Neural progenitor cell (in vitro differentiated cells): ENCODE data around the gene CACNA1B. TPM values are rescaled to one million over a fixed set of nuclear protein-coding genes. Genes with fewer than 3 reads are reported as not detected.

Source experiments
- DNase-seq: peaks from one replicate; pipeline ENCODE4 v3.0.0-alpha.2; 2016; ENCODE audit warnings: low spot score
- H2AFZ ChIP-seq: fragments of 200-600 bp; sonication (generic); replicated peaks from 2 replicates; pipeline ENCODE4 v1.6.1; 2016; ENCODE audit warnings: antibody characterized with exemption
- H3F3A ChIP-seq: fragments of 200-600 bp; sonication (generic); 2 replicates; pipeline ENCODE4 v1.6.1; 2016; ENCODE audit warnings: antibody characterized with exemption, low read depth
- H3K27ac ChIP-seq: fragments of 200-600 bp; sonication (generic); 2 replicates; pipeline ENCODE4 v1.5.1; 2016; ENCODE audit warnings: mild to moderate bottlenecking
- H3K27me3 ChIP-seq: fragments of 200-600 bp; sonication (generic); 2 replicates; pipeline ENCODE4 v1.6.1; 2016; ENCODE audit warnings: mild to moderate bottlenecking, moderate library complexity
- H3K36me3 ChIP-seq: fragments of 200-600 bp; sonication (generic); 2 replicates; pipeline ENCODE4 v1.5.1; 2016
- H3K4me1 ChIP-seq: fragments of 200-600 bp; sonication (generic); 2 replicates; pipeline ENCODE4 v1.6.1; 2016; ENCODE audit warnings: mixed run types
- H3K4me2 ChIP-seq: fragments of 200-600 bp; sonication (generic); 2 replicates; pipeline ENCODE4 v1.6.1; 2016
- H3K4me3 ChIP-seq: fragments of 200-600 bp; sonication (generic); 2 replicates; pipeline ENCODE4 v1.5.1; 2016
- H3K79me2 ChIP-seq: fragments of 200-600 bp; sonication (generic); 2 replicates; pipeline ENCODE4 v1.6.1; 2016; ENCODE audit warnings: low read depth
- H3K9ac ChIP-seq: fragments of 200-600 bp; sonication (generic); 2 replicates; pipeline ENCODE4 v1.6.1; 2016
- H3K9me3 ChIP-seq: fragments of 200-600 bp; sonication (generic); 2 replicates; pipeline ENCODE4 v1.5.1; 2016; ENCODE audit warnings: low read depth
- H4K20me1 ChIP-seq: fragments of 200-600 bp; sonication (generic); 2 replicates; pipeline ENCODE4 v1.6.1; 2016; ENCODE audit warnings: low read depth
- H3K27ac Mint-ChIP-seq: 3 replicates; pipeline ENCODE4 v1.8.0; 2021; ENCODE audit warnings: mixed read lengths
- H3K27me3 Mint-ChIP-seq: 2 replicates; pipeline ENCODE4 v1.8.0; 2022; ENCODE audit warnings: low read depth, mild to moderate bottlenecking, inconsistent platforms, moderate library complexity, mixed read lengths; ENCODE audit not compliant: insufficient read depth
- H3K36me3 Mint-ChIP-seq: 3 replicates; pipeline ENCODE4 v1.8.0; 2021; ENCODE audit warnings: mixed read lengths
- H3K4me1 Mint-ChIP-seq: 3 replicates; pipeline ENCODE4 v1.8.0; 2021; ENCODE audit warnings: mixed read lengths
- H3K4me3 Mint-ChIP-seq: 3 replicates; pipeline ENCODE4 v1.8.0; 2021; ENCODE audit warnings: mild to moderate bottlenecking, moderate library complexity, mixed read lengths
- H3K9me3 Mint-ChIP-seq: 3 replicates; pipeline ENCODE4 v1.8.0; 2020; ENCODE audit warnings: mixed read lengths
- EZH2 ChIP-seq: fragments of 200-600 bp; sonication (generic); IDR thresholded peaks from 2 replicates; pipeline ENCODE4 v1.6.1; 2017; ENCODE audit warnings: antibody characterized with exemption, mild to moderate bottlenecking, moderate library complexity
- EZH2phosphoT487 ChIP-seq: fragments of 200-600 bp; sonication (generic); IDR thresholded peaks from 2 replicates; pipeline ENCODE4 v1.6.1; 2017; ENCODE audit warnings: antibody characterized with exemption
- total RNA-seq: library from RNA; depleted of rRNA; stranded (reverse); fragments of >200 nt; gene quantifications from 2 replicates; pipeline ENCODE4 v1.2.3, GENCODE V29; 2015; ENCODE audit warnings: low replicate concordance
- TF ChIP-seq, protein P1 (sequence below): fragments of 200-600 bp; sonication (generic); IDR thresholded peaks from 2 replicates; pipeline ENCODE4 v1.5.1; 2017; ENCODE audit warnings: antibody characterized with exemption, mild to moderate bottlenecking

The CACNA1B gene
- total RNA-seq, 1 donor from 2014 or later = 0.30 TPM

DNA sequence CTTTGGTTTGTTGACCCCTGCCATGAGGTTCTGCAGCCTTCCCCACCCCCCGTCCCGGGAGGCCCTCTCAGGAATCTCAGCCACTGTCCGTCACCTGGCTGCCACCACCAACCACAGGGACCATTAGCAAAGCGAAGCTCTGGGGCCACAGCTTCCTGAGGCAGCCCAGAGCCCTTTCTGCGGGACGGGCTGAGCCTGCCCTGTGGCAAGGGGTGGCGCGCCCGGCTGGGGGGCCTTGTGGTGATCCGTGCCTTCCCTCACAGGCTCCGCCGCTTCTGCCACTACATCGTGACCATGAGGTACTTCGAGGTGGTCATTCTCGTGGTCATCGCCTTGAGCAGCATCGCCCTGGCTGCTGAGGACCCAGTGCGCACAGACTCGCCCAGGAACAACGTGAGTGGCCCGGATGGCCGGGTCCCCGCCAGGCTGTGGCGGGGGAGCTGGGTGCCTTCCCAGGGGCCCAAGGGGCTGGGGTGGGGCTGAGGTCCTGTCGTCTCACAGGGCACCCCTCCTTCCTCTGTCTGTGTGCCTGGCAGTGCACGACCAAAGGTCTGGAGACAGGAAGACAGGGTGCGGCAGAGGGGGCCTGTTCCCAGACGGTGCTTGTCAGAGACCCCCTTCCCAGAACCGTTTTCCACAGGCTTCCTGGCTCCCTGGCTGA is 169.2 kb downstream of the CACNA1B start:
- Mint-ChIP-seq H3K4me1 (peaks cover 16% of the 10 kb centered on the region), H3K4me3 (no peak overlapping the region), H3K36me3 (no peaks in the 10 kb centered on the region), H3K9me3 (no peaks in the 10 kb centered on the region), H3K27me3 (peaks cover 3% of the 10 kb centered on the region), H3K27ac (no peak overlapping the region)
- Histone ChIP-seq H3K27me3 (no peaks in the 10 kb centered on the region), H3K4me2 (no peak overlapping the region), H3K9me3 (no peaks in the 10 kb centered on the region), H2AFZ (no peak overlapping the region), H3K4me3 (no peak overlapping the region), H3K36me3 (no peaks in the 10 kb centered on the region), H4K20me1 (no peaks in the 10 kb centered on the region), H3K27ac (no peak overlapping the region), H3K79me2 (no peaks in the 10 kb centered on the region), H3K9ac (no peak overlapping the region), H3F3A (no peaks in the 10 kb centered on the region), H3K4me1 (peaks cover 9% of the 10 kb centered on the region)
- no peak for DNase-seq
- TF ChIP-seq EZH2 (no peak), EZH2phosphoT487 (no peak)
- TF ChIP-seq, protein P1, sequence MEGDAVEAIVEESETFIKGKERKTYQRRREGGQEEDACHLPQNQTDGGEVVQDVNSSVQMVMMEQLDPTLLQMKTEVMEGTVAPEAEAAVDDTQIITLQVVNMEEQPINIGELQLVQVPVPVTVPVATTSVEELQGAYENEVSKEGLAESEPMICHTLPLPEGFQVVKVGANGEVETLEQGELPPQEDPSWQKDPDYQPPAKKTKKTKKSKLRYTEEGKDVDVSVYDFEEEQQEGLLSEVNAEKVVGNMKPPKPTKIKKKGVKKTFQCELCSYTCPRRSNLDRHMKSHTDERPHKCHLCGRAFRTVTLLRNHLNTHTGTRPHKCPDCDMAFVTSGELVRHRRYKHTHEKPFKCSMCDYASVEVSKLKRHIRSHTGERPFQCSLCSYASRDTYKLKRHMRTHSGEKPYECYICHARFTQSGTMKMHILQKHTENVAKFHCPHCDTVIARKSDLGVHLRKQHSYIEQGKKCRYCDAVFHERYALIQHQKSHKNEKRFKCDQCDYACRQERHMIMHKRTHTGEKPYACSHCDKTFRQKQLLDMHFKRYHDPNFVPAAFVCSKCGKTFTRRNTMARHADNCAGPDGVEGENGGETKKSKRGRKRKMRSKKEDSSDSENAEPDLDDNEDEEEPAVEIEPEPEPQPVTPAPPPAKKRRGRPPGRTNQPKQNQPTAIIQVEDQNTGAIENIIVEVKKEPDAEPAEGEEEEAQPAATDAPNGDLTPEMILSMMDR = no peak

DNA sequence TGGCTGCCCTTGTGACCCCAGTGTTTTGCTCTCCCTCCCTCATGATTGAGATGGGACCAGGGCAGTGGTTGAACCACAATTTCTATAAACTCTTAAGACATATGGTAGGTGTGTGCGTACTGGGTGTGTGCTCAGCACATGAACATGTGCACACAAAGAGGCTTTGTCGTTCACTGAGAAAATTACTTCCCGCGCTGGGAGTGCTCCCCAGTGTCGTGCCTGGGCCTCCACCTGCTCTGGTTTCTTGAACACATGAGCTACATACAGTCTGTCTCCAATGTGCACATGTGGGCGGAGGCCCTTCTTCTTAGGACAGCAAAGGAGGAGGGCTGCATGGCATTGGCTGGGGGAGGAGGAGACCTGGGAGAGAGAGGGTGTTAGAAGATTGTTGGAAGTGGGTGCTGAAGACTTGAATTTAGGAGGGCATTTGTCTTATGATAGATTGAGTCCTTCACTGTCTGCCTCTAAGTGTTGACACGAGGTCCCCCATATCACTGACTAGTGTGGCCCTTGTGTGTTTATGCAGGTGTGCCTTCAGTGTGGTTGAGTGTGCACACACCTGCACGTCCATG is 170.0 kb downstream of the CACNA1B start:
- Mint-ChIP-seq H3K9me3 (no peaks in the 10 kb centered on the region), H3K27me3 (peaks cover 3% of the 10 kb centered on the region), H3K4me3 (no peak overlapping the region), H3K27ac (no peak overlapping the region), H3K36me3 (no peaks in the 10 kb centered on the region), H3K4me1 (peaks cover 15% of the 10 kb centered on the region)
- Histone ChIP-seq H3K9me3 (no peaks in the 10 kb centered on the region), H3K27me3 (no peaks in the 10 kb centered on the region), H2AFZ (no peak overlapping the region), H3K4me1 (peaks cover 9% of the 10 kb centered on the region), H3K27ac (no peak overlapping the region), H3K4me3 (no peak overlapping the region), H4K20me1 (no peaks in the 10 kb centered on the region), H3K79me2 (no peaks in the 10 kb centered on the region), H3K36me3 (no peaks in the 10 kb centered on the region), H3K9ac (no peak overlapping the region), H3F3A (no peaks in the 10 kb centered on the region), H3K4me2 (no peak overlapping the region)
- DNase-seq = peak; percentile 1
- TF ChIP-seq, protein P1 = no peak

DNA sequence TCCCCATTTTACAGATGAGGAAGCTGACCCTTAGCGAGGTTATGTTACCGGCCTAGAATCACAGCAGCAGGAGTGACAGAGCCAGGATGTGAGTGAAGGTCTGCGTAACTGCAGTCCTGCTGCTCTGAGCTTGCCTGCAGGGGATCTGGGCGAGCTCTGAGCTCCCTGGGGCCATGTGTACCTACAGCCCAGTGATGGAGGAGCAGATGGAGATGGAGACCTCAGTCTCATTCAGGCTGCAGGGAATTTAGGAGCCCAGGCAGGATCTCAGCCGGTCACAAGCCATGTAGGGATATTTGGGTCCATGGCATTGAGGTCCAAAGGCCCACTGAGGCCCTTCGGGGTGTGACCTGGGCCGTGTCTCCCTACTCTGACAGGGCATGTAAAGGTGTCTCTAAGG is 170.6 kb downstream of the CACNA1B start:
- peaks cover 10% of the 10 kb centered on the region for H3K4me1 Mint-ChIP-seq
- H3K27me3 ChIP-seq = no peaks in the 10 kb centered on the region
- H3K36me3 Mint-ChIP-seq = no peaks in the 10 kb centered on the region
- no peaks in the 10 kb centered on the region for H3F3A ChIP-seq
- peaks cover 9% of the 10 kb centered on the region for H3K4me1 ChIP-seq
- no peak overlapping the region for H3K27ac Mint-ChIP-seq
- H3K4me3 ChIP-seq = no peak overlapping the region
- no peaks in the 10 kb centered on the region for H3K9me3 Mint-ChIP-seq
- no peaks in the 10 kb centered on the region for H4K20me1 ChIP-seq
- H3K36me3 ChIP-seq = no peaks in the 10 kb centered on the region
- TF ChIP-seq EZH2phosphoT487 (no peak), EZH2 (no peak)
- TF ChIP-seq, protein P1 = no peak
- peaks cover 3% of the 10 kb centered on the region for H3K27me3 Mint-ChIP-seq
- no peak overlapping the region for H2AFZ ChIP-seq
- no peak overlapping the region for H3K4me3 Mint-ChIP-seq
- no peaks in the 10 kb centered on the region for H3K79me2 ChIP-seq
- no peak overlapping the region for H3K27ac ChIP-seq
- no peak overlapping the region for H3K9ac ChIP-seq
- DNase-seq = peak; percentile 1
- H3K9me3 ChIP-seq = no peaks in the 10 kb centered on the region
- no peak overlapping the region for H3K4me2 ChIP-seq
